Brain microvascular endothelial cell (primary cell): ENCODE measurements around the gene UBE3D.

Experiments
- DNase-seq: peaks from one replicate; pipeline ENCODE4 v3.0.0-alpha.2; 2020
- H3K27ac ChIP-seq: fragments of 250-450 bp; sonication (Bioruptor Pico); 2 replicates; pipeline ENCODE4 v1.5.1; 2020; ENCODE audit warnings: mild to moderate bottlenecking, moderate library complexity
- H3K27me3 ChIP-seq: fragments of 250-450 bp; sonication (Bioruptor Pico); replicated peaks from 2 replicates; pipeline ENCODE4 v1.5.1; 2020; ENCODE audit warnings: mild to moderate bottlenecking
- H3K36me3 ChIP-seq: fragments of 250-450 bp; sonication (Bioruptor Pico); replicated peaks from 2 replicates; pipeline ENCODE4 v1.5.1; 2020; ENCODE audit warnings: mild to moderate bottlenecking
- H3K4me3 ChIP-seq: 2 replicates; pipeline ENCODE4 v1.5.1; 2011; ENCODE audit warnings: low read depth, mild to moderate bottlenecking, control low read depth, low read length, moderate library complexity
- CTCF ChIP-seq: IDR thresholded peaks from 2 replicates; pipeline ENCODE4 v1.5.1; 2011; ENCODE audit warnings: low read depth, mild to moderate bottlenecking, moderate library complexity, low read length, control low read depth, inconsistent platforms; ENCODE audit errors: missing control alignments
- in situ Hi-C: cut with HindIII; loops from 2 replicates; pipeline ENCODE4 v1.10.0; 2017; ENCODE audit warnings: low sequenced_read_pairs, low pct_ligation_motif_present

The UBE3D gene

DNA sequence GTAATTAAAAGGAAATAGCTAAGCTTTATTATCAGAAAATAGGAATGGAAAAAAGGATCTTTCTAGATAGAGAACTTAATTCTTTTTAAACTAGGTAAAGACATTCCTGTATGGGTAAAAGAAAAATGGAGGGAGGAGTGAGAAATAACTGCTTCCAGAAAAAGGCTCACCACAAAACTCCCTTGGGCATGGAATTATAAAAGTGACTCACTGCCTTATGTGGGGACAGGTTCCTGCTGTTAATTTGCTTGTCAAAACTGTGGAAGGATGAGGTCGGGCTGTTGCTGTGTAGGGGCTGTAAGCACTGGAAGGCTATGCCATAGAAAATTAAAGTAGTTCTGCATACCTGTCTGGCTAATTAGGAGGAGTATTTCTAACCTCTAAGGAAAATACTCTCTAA is 158.7 kb downstream of the UBE3D start:
- Histone ChIP-seq H3K4me3 (no peak overlapping the region), H3K36me3 (no peaks in the 10 kb centered on the region), H3K27me3 (no peaks in the 10 kb centered on the region), H3K27ac (no peak overlapping the region)
- no peak for TF ChIP-seq CTCF
- in situ Hi-C loops: no loop called here
- peak; percentile 23 for DNase-seq

GRCh38 chr6:82906489-82906888 is 159.2 kb downstream of the UBE3D start:
- no peaks in the 10 kb centered on the region for H3K27me3 ChIP-seq
- no peak for TF ChIP-seq CTCF
- H3K36me3 ChIP-seq: no peaks in the 10 kb centered on the region
- no peak overlapping the region for H3K4me3 ChIP-seq
- H3K27ac ChIP-seq: no peak overlapping the region
- in situ Hi-C loops: no loop called here
- DNase-seq: no peak

DNA sequence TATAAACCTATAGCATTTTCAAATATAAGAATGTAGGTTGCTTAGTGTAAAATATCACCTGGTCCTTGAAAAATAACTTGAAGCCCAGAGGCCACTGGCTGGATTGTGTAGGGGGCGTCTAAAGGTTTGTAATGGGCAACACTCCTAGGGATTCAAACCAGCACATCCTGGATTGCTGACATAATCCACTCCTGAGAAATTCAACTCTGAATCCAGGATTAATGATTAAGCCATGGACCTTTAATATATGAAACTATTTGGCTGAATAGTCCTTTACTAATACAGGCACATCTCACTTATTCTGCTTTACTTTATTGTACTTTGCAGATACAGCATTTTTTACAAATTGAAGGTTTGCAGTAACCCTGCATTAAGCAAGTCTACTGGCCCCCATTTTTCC is 160.8 kb downstream of the UBE3D start:
- no peaks in the 10 kb centered on the region for H3K27me3 ChIP-seq
- in situ Hi-C loops: no loop called here

GRCh38 chr6:82904257-82904656 is 161.4 kb downstream of the UBE3D start:
- Histone ChIP-seq H3K27ac (no peak overlapping the region), H3K36me3 (no peaks in the 10 kb centered on the region), H3K4me3 (no peak overlapping the region), H3K27me3 (no peaks in the 10 kb centered on the region)
- in situ Hi-C loops: no loop called here
- no peak for TF ChIP-seq CTCF
- DNase-seq: no peak

More for the DNA sequence above, 160.8 kb downstream of the UBE3D start:
- Histone ChIP-seq H3K4me3 (no peak overlapping the region), H3K36me3 (no peaks in the 10 kb centered on the region), H3K27ac (no peak overlapping the region)
- DNase-seq: no peak
- TF ChIP-seq CTCF: no peak

GRCh38 chr6:82902290-82902689 is 163.4 kb downstream of the UBE3D start:
- no peak for DNase-seq
- Histone ChIP-seq H3K27me3 (no peaks in the 10 kb centered on the region), H3K27ac (no peak overlapping the region), H3K4me3 (no peak overlapping the region), H3K36me3 (no peaks in the 10 kb centered on the region)
- no peak for TF ChIP-seq CTCF
- in situ Hi-C loops: no loop called here

GRCh38 chr6:82894653-82895259 is 170.9 kb downstream of the UBE3D start:
- Histone ChIP-seq H3K4me3 (no peak overlapping the region), H3K27ac (no peak overlapping the region), H3K27me3 (no peaks in the 10 kb centered on the region), H3K36me3 (no peaks in the 10 kb centered on the region)
- TF ChIP-seq CTCF: no peak
- no peak for DNase-seq
- in situ Hi-C loops: no loop called here
